ENCODE data around the gene EXOC6B.
"Not testable (repeated sequence)": the region's sequence is repeated elsewhere in the genome, so short reads cannot be mapped to it uniquely, and the experiment has no call there.

EXOC6B gene

DNA sequence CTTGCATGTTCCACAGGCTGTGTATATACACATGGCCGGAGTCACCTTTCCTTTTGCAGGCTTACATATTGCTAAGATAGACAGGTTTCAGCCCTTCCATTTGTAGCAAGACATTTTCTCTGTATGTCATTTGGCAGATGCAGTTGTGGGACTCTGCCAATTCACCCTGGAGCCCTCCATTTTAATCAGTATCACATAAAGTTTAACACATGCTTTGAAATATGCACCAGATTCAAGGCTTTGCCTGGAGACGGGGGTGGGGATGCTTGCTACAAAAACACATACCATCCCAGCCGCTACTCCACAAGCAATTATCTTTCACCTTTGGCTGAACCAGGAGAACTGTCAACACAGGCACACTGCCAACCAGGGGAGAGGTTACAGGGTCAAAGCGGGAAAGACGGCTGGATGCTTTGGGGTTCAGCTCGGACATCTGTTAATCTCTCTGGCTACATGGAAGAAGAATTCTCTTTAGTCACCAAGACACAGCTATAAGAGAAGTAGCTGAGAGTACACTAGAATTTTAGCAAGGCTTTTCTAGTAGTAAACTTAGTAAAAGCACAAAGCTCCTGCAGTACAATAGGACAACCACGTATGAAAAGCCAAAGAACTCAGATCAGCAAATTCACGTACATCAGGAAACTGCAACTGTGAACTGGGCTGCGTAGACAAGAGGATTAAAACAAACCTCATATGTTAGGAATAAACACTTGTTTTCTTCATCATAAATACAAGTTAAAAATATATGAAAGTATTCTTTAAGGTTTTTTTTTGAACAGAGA lies 130.9 kb downstream of the EXOC6B start:
- DNase-seq (ENCODE audit: low read depth, low spot score), result no peak
- H3K27ac ChIP-seq, result no peak overlapping the region

DNA sequence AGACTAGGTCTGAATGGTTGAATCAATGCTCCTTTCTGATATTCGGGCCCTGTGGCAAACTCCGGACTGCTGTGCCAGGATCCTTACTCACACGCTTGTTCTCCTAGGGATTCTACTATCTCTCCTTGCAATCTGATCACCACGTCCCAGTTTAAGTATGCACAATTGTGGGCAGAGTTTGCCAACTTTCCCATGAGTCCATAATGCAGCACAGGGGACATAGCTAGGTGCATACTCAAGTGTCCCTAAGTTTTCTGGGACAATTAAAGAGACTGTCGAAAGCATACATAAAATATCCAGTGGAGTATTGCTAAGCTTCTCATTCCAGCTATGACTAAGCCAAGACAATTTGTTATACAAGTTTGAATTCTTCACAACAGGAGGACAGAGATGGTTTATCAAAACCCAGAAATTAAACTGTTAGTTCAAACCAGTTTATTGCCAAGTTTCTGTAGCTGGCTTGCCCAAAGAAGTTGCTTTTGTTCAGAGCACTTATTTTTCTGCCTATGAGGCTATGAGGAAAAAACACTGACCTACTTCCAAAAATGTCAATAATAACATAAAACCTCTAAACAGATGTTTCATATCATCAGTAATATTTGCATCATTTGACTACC lies 136.1 kb downstream of the EXOC6B start:
- no peak for DNase-seq (ENCODE audit: low read depth, low spot score)
- H3K27ac ChIP-seq, result no peak overlapping the region

DNA sequence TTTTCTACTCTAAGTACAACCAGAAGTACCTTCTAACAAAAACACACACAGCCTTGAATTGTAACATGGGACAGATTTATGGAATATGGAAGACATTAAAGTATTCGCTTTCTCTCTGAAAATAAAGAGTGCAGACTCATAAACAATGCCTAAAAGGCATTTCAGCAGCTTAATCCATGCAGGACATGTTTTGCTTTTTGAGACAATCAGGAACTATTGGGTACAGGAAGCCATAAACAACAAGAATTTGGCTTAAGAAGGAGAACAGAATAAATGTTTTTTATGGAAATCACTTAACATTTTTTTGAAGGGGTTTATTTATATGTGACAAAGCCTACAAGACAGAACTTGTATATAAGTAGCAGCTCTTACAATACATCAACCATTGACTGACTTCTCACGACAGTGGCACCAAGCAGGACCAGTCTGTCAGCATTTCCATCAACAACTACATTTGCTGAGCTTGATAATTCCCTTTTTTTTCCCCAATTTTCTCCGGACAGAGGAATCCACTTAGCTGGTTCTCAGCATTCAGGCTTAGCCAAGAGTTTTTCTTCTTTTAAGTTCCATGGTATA lies 140.1 kb downstream of the EXOC6B start:
- no peak overlapping the region for H3K27ac ChIP-seq
- DNase-seq (ENCODE audit: low read depth, low spot score), result no peak

DNA sequence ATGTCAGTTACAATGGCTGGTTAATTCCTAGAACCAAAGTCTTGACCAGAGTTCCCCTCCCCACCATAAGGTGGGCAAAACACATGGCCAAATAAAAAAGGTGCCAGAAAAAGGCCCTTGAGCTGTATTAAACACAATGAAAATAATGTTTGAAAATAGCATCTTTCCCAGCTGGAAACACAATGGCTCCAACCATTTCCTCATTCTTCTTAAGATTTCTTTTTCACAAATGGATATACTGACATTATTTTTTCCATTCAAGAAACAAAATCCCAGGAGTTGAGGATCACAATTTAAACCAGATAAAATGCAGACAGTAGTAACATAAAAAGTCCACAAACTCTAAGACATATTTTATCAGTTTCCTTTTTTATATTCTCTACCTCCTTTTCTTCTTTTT lies 143.8 kb downstream of the EXOC6B start:
- no peak for DNase-seq (ENCODE audit: low read depth, low spot score)
- H3K27ac ChIP-seq, result no peak overlapping the region

DNA sequence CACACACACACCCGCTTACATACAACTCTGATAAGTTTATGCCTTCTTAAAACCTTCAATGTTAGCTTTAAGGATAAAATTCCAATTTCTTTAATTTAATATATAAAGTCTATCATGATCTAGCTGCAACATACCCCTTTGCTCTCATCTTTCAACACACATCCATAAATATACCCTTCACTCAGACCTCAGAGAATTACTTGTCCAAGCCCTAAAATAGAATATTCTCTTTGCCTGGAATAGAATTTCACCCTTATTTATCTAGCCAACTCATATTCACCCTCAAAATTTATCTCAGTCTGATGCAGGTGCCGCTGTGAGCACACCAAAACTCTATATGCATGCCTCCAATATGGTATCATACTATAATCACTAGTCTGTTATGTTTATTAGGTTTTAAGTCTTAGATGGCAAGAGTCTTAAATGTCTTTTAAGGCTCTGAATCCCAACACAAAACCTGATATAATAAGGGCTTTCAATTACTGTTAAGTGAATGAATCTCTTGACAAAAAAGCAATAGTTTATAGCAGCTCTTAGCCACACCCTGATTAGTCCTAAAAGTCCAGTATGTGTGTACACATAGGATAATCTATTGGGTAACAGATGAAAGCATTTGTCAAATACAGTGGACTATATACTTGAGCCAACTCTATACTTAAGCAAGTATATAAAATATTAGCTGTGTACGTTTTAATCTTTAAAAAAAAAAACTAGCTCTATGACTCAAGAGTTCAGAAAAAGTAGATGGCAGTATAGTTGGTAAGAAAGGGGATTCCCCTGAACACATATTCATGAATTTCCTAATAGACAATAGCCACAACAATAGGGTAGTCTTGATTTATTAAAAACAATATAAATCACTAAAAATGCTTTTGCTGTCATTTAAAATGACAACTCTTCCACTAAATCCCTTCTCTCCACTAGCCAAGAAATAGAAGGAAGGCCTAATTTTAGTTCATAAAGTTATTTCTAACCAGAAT lies 144.5 kb downstream of the EXOC6B start:
- H3K27ac ChIP-seq, result no peak overlapping the region
- no peak for DNase-seq (ENCODE audit: low read depth, low spot score)

DNA sequence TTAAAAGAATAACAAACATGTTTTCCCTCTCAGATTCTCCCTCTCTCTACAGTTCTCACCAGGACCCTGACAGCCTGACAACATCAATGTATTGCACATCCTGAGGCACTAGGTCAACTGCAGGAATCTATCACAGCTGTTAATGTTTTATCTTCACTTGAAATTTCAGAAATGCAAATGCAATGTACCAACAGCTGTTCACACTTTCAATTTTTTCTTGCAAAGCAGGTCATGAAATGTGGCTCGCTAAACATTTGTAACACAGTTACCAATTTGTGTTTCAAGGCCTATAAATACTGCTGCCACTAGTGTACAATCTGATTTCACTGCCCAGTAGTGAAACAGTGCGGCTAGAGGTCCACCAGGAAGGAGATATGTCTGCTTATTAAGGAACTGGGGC lies 147.8 kb downstream of the EXOC6B start:
- H3K27ac ChIP-seq, result no peak overlapping the region
- DNase-seq (ENCODE audit: low read depth, low spot score), result no peak

DNA sequence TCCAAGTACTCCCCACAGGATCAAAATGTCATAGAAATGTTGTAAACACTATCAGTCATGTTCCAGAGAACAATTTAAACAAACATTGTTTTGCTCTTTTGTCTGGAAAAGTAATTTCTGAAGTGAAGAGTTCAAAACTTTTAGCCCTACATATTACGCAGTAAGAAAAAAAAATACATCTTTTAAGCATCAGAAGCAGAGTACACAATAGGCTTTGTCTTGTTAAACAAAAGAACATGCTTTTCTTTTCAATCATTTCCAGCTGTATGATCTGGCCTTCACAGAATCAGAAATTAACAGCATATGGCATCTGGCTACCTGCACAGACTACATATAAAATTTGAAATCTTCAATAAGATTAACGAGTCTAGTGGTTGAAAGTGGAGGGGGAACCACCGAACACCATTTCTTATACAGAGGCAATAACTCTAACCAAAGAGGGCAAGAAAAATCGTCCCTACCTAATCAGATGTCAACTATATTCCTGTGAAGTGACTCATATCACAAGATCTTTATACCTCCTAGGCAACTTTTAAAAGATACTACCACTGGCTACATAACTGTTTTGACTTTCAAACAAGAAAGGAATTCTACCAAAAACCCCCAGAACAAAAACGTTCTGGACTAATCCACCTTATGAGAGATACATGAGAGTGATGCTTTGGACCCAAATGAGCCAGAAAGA lies 149.3 kb downstream of the EXOC6B start:
- no peak for DNase-seq (ENCODE audit: low read depth, low spot score)
- no peak overlapping the region for H3K27ac ChIP-seq

DNA sequence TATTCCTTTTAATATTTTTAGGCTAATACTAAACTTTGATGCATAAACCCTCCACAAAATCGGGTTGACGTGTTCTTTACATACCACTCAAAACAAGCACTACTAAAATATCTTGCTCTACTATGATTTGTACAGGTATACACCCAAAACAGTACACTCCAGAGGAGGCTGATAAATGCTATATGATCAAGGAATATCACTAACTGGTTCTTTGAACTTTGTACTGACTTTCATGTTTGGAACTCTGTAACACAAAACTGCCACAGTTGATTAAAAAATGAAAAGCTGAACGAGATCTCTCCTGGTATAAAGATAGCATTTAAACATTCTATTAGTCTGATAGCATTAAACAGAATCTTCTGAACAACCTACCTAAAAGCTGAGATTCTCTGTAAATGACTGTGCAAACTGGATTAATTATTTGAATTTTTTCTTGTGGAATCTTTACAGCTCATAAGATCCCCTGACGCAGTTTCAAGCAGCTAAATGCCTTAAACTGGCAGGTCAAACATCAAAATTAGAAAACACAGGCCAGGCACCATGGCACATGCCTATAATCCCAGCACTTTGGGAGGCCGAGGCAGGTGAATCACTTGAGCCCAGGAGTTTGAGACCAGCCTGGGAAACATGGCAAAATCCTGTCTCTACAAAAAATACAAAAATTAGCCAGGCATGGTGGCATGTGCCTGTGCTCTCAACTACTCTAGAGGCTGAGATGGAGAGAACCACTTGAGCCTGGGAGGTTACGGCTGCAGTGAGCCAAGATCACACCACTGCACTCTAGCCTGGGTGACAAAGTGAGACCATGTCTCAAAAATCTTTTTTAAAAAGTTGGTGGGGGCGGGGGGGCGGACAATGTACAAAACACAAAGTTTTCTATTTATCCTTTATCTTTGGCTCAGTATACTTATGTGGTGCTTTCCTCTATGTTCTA lies 150.6 kb downstream of the EXOC6B start:
- no peak for DNase-seq (ENCODE audit: low read depth, low spot score)

DNA sequence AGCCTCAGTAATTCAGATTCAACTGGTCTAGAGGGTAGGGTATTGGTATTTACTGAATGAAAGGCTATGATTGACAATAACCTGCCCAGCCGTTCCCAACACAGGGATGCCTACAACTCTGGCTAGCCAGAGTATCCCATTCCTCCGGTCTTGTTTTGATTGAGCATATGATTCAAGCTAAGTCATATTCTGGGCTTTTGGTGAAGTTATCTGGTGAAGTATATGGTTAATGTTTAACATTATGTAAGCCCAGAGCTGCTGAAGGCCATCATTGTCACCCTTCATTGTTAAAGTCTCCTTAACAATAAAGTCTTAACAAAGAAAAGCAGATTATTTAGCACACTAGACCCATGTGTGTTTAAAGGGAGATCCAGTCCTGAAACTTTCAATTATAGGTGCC lies 152.6 kb downstream of the EXOC6B start:
- no peak for DNase-seq (ENCODE audit: low read depth, low spot score)
- no peak overlapping the region for H3K27ac ChIP-seq

More for the DNA sequence above, 150.6 kb downstream of the EXOC6B start:
- H3K27ac ChIP-seq, result no peak overlapping the region

DNA sequence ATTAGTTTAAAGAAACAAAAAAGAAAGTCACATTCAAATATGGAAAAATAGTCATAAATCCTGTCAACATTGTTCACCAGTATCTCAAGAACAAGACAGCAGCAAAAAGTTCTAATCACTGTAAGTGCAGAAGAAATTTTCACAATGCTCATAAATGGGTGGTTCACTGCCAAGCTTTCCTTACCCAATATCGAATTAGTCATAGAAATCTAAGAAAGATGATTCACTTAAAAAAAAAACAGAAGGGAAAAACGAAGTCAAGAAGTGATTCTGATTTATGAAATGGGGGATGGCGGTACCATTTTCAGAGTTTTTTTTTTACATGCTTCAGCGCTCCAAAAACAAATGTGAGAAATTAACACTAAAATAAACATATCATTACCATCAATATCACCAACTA lies 156.7 kb downstream of the EXOC6B start:
- peak; percentile 6 for DNase-seq (ENCODE audit: low read depth, low spot score)

DNA sequence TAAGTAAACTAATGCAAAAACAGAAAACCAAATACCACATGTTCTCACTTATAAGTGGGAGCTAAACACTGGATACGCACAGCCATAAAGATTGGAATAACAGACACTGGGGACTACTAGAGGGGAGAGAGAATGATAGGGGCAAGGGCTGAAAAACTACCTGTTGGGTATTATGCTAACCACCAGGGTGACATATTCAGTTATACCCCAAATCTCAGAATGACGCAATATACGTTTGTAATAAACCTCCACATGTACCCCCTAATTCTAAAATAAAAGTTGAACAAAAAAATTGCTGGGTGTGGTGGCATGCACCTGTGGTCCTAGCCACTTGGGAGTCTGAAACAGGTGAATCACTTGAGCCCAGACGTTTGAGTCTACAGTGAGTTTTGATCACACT lies 157.2 kb downstream of the EXOC6B start:
- H3K27ac ChIP-seq, result no peak overlapping the region
- no peak for DNase-seq (ENCODE audit: low read depth, low spot score)

More for the DNA sequence above, 156.7 kb downstream of the EXOC6B start:
- no peak overlapping the region for H3K27ac ChIP-seq

DNA sequence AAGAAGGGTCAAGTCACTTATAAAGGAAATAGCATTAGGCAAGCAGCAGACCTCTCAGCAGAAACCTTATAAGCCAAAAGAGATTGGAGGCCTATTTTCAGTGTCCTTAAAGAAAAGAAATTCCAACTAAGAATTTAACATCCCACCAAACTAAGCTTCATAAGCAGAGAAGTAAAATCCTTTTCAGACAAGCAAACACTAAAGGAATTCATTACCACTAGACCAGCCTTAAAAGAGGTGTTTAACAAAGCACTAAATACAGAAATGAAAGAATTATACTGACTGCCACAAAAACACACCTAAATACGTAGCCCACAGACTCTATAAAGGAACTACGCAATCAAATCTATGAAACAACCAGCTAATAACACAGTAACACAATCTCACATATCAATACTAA lies 160.4 kb downstream of the EXOC6B start:
- DNase-seq (ENCODE audit: low read depth, low spot score), result no peak

DNA sequence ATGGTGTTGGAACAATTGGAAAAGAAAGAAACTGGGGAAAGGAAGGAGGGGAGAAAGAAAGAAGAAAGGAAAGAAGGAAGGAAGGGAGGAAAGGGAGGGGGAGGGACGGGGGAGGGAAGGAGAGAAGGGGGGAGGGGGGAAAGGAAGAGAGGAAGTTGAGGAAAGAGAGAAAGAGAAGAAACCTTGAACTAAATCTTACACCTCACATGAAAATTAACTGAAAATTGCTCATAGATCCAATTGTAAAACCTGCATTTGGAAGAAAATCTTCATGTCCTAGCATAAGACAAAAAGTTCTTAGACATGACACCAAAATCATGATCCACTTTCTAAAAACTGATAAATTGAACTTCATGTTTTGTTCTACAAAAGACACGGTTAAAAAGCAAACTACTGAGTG lies 163.8 kb downstream of the EXOC6B start:
- DNase-seq (ENCODE audit: low read depth, low spot score), result no peak
- H3K27ac ChIP-seq, result no peak overlapping the region

More for the DNA sequence above, 160.4 kb downstream of the EXOC6B start:
- H3K27ac ChIP-seq, result no peak overlapping the region

DNA sequence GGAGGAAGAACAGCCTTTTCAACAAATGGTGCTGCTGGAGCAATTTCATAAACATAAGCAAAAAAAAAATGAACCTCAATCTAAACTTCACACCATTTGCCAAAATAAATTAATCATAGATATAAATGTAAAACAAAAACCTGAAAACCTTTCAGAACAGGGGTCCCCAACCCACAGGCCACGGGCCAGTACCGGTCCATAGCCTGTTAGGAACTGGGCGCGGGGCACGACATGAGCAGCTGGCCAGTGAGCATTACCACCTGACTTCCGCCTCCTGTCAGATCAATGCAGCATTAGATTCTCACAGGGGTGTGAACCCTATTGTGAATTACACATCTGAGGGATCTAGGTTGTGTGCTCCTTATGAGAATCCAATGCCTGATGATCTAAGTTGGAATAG lies 176.0 kb downstream of the EXOC6B start:
- H3K27ac ChIP-seq, result no peak overlapping the region

DNA sequence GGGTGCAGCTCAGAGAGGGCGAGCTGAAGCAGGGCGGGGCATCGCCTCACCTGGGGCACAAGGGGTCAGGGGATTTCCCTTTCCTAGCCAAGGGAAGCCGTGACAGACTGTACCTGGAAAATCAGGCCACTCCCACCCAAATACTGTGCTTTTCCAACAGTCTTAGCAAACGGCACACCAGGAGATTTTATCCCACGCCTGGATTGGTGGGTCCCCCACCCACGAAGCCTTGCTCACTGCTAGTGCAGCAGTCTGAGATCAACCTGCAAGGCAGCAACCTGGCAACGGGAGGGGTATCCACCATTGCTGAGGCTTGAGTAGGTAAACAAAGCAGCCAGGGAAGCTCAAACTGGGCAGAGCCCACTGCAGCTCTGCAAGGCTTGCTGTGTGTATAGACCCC lies 184.6 kb downstream of the EXOC6B start:
- not testable (repeated sequence) for H3K27ac ChIP-seq; DNase-seq (ENCODE audit: low read depth, low spot score)

More for the DNA sequence above, 176.0 kb downstream of the EXOC6B start:
- DNase-seq (ENCODE audit: low read depth, low spot score), result no peak

DNA sequence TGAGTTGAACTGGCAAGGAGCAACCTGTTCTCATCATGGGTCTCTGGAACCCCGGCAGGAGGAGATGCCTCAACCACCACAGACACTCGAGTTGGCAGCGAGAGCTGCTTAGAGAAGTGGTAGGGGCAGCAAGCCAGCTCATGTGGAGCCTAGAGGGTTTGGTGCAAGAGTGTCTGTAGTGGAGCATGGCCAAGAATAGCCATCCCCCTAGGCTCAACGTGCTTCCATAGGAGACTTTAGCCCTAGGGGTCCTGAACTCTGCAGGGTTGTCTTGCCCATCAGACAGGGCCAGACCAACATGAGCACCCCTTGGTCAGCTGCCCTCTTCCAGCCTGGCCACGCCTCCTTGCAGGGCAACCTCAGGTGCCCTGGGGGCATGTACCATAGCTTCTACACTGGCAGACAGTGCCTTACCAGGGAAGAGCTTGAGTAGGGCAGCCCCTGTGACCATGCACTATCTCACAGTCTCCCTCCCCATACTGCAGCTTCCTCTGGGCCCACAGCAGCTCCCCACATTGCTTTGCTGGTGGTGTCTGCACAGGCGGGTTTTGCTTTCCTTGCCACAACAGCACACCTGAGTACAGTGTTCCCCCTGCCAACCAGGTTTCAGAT lies 187.1 kb downstream of the EXOC6B start:
- DNase-seq (ENCODE audit: low read depth, low spot score), result no peak
- H3K27ac ChIP-seq, result no peak overlapping the region

DNA sequence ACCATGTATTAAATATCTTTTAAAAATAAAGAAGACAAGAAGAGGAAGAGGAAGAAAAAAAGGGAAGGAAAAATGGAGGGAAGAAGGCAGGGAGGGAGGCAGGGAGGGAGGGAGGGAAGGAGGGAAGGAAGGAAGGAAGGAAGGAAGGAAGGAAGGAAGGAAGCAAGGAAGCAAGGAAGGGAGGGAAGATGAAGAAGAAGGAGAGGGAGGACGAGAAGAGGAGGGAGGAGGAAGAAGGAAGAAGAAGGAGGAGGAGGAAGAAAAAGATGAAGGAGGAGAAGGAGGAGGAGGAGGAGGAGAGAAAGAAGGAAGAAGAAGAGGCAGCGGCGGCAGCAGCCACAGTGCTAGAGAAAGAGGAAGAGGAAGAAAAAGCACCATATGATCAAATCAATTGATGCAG lies 189.6 kb downstream of the EXOC6B start:
- no peak overlapping the region for H3K27ac ChIP-seq
- DNase-seq (ENCODE audit: low read depth, low spot score), result no peak

DNA sequence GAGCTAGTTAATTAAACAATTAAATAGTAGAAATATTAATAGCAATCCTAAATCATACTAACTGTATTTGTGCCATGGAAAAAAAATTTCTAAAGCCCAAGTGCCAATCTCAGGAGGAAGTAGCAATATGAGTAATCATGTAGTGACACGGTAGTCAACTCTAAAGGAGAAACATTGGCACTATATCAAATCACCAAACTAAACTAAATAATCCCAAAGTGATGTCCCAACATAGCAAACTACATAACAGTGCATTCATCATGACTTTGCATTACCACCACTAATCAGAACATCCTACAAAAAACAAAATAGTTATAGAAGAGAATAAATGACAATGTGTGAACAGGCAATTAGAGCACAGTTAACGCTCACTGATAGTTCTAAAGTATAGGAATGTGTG lies 195.1 kb downstream of the EXOC6B start:
- DNase-seq (ENCODE audit: low read depth, low spot score), result no peak
- H3K27ac ChIP-seq, result no peak overlapping the region

All from epithelial cell of prostate (primary cell).